Calu3 (cell line): ENCODE data around the gene PAX7. TPM values are rescaled to one million over a fixed set of nuclear protein-coding genes. Genes with fewer than 3 reads are reported as not detected.

Source experiments
- BruUV-seq: library from RNA; stranded (reverse); fragments of 400-500 nt; replicated peaks from 2 replicates; lab custom pipeline; 2021; lab: Mats Ljungman, UMichigan
- CTCF ChIA-PET: fragments of 300-600 bp; sonication (Branson Sonifier 250); formaldehyde crosslinking; loops from one replicate; lab custom pipeline; 2022; ENCODE audit warnings: antibody characterized with exemption; lab: Charles Lee
- DNase-seq: peaks from one replicate; pipeline ENCODE4 v3.0.0; 2022
- H3K27ac Mint-ChIP-seq: one replicate; pipeline ENCODE4 v1.8.0; 2022; ENCODE audit warnings: mixed read lengths; ENCODE audit not compliant: unreplicated experiment
- H3K27me3 Mint-ChIP-seq: one replicate; pipeline ENCODE4 v1.8.0; 2022; ENCODE audit warnings: mixed read lengths; ENCODE audit not compliant: unreplicated experiment
- H3K36me3 Mint-ChIP-seq: one replicate; pipeline ENCODE4 v1.8.0; 2022; ENCODE audit warnings: mild to moderate bottlenecking, moderate library complexity, mixed read lengths; ENCODE audit not compliant: insufficient read depth, unreplicated experiment
- H3K4me1 Mint-ChIP-seq: one replicate; pipeline ENCODE4 v1.8.0; 2022; ENCODE audit warnings: mild to moderate bottlenecking, low read depth, mixed read lengths; ENCODE audit not compliant: unreplicated experiment
- H3K4me3 Mint-ChIP-seq: one replicate; pipeline ENCODE4 v1.8.0; 2022; ENCODE audit warnings: mild to moderate bottlenecking, low read depth, moderate library complexity, mixed read lengths; ENCODE audit not compliant: unreplicated experiment
- H3K9me3 Mint-ChIP-seq: one replicate; pipeline ENCODE4 v1.8.0; 2022; ENCODE audit warnings: low read depth, mixed read lengths; ENCODE audit not compliant: unreplicated experiment
- intact Hi-C: fragments of 100-400 bp; cut with micrococcal nuclease; formaldehyde crosslinking; loops from one replicate; pipeline ENCODE4 v1.10.0; 2022; ENCODE audit not compliant: unreplicated experiment
- total RNA-seq: library from RNA; stranded (reverse); gene quantifications from 2 replicates; pipeline ENCODE4 v1.2.3, GENCODE V29; 2022
- TF ChIP-seq, protein P1 (sequence below): fragments of 200-600 bp; IDR thresholded peaks from one replicate; pipeline ENCODE4 v1.8.0; 2022; ENCODE audit warnings: antibody characterized with exemption; ENCODE audit not compliant: unreplicated experiment

Gene PAX7
- total RNA-seq, 1 experiment from 2014 or later: not detected

GRCh38 chr1:18682375-18682774 lies 51.7 kb downstream of the PAX7 start:
- peaks cover 73% of the 10 kb centered on the region for H3K27me3 Mint-ChIP-seq
- no TSS peak for BruUV-seq
- no peak overlapping the region for H3K4me3 Mint-ChIP-seq
- TF ChIP-seq, protein P1, sequence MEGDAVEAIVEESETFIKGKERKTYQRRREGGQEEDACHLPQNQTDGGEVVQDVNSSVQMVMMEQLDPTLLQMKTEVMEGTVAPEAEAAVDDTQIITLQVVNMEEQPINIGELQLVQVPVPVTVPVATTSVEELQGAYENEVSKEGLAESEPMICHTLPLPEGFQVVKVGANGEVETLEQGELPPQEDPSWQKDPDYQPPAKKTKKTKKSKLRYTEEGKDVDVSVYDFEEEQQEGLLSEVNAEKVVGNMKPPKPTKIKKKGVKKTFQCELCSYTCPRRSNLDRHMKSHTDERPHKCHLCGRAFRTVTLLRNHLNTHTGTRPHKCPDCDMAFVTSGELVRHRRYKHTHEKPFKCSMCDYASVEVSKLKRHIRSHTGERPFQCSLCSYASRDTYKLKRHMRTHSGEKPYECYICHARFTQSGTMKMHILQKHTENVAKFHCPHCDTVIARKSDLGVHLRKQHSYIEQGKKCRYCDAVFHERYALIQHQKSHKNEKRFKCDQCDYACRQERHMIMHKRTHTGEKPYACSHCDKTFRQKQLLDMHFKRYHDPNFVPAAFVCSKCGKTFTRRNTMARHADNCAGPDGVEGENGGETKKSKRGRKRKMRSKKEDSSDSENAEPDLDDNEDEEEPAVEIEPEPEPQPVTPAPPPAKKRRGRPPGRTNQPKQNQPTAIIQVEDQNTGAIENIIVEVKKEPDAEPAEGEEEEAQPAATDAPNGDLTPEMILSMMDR: no peak
- H3K9me3 Mint-ChIP-seq: peaks cover 2% of the 10 kb centered on the region
- no peaks in the 10 kb centered on the region for H3K4me1 Mint-ChIP-seq
- intact Hi-C loops: loop anchor here (5.0 kb wide), 1 partner anchor 85 kb away; no protein-coding TSS in a partner anchor
- CTCF ChIA-PET: interaction anchor here (0.6 kb wide), 1 partner anchor 83 kb away, joined by 4 read pairs; no protein-coding TSS in a partner anchor
- no peak for DNase-seq
- no peaks in the 10 kb centered on the region for H3K36me3 Mint-ChIP-seq
- no peak overlapping the region for H3K27ac Mint-ChIP-seq

DNA sequence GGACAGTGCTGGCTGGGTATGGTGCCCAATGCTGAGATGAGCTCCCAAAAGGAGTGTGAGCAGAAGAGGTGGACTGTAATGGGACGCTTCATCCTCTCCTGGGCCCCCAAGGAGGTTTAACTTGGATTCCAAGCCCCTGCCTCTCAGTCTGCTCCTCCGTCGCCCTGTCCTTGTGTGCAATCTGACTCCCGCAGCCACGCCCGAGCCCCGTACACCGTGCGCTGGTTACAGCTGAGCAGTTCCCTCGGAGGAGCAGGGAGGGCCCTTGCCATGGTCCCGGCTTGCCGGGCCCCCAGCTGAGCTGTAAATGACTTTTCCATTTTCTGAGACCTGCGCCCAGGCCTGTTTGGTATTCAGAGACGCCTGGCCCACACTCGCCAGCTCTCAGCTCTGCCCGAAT lies 53.7 kb downstream of the PAX7 start:
- CTCF ChIA-PET: no interaction called here
- no peaks in the 10 kb centered on the region for H3K4me1 Mint-ChIP-seq
- TF ChIP-seq, protein P1: no peak
- DNase-seq: no peak
- no TSS peak for BruUV-seq
- intact Hi-C loops: loop anchor here (5.0 kb wide), 1 partner anchor 87 kb away; no protein-coding TSS in a partner anchor
- H3K36me3 Mint-ChIP-seq: no peaks in the 10 kb centered on the region
- peaks cover 75% of the 10 kb centered on the region for H3K27me3 Mint-ChIP-seq
- H3K27ac Mint-ChIP-seq: no peak overlapping the region
- peaks cover 2% of the 10 kb centered on the region for H3K9me3 Mint-ChIP-seq
- no peak overlapping the region for H3K4me3 Mint-ChIP-seq

DNA sequence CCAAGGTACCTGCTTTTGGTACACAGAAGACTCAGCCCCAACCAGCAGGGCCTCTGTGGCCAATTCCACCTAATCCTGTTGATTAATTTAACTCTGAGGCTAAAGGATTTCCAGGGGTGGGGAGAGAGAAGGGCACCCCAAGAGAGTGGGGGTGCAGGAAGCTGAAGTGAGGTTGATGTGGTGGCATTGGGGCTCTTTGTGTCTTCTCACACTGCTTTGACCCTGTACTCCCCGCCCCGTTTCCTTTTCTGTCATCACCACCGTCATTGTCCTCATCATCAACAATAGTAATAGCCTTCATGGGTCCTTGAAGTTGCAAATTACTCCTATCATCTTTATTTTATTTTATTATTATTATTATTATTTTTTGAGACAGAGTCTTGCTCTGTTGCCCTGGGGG lies 55.9 kb downstream of the PAX7 start:
- intact Hi-C loops: no loop called here
- Mint-ChIP-seq H3K4me3 (no peak overlapping the region), H3K4me1 (no peaks in the 10 kb centered on the region), H3K27ac (no peak overlapping the region), H3K27me3 (peaks cover 73% of the 10 kb centered on the region), H3K36me3 (no peaks in the 10 kb centered on the region), H3K9me3 (no peaks in the 10 kb centered on the region)
- TF ChIP-seq, protein P1: no peak
- no peak for DNase-seq
- CTCF ChIA-PET: no interaction called here
- no TSS peak for BruUV-seq

DNA sequence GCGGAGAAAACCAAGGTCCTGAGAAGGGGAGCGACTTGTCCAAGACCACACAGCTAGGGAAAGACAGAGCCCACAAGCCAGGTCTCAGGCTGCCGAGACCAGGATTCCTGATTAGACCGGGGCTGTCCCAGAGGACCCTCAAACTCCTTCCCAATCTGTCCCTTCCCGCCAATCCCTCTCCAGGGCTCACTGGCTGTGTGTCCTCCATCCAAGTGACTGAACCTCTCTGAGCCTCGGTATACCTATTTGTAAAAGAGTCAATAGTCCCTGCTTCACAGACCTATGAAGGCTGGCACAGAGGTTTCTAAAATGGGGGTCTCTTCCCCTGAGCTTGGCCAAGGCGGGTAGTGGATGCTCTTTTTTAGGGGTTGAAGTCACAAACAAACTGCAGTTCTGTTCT lies 56.6 kb downstream of the PAX7 start:
- Mint-ChIP-seq H3K27me3 (peaks cover 77% of the 10 kb centered on the region), H3K4me3 (no peak overlapping the region), H3K36me3 (no peaks in the 10 kb centered on the region), H3K9me3 (no peaks in the 10 kb centered on the region), H3K27ac (no peak overlapping the region), H3K4me1 (no peaks in the 10 kb centered on the region)
- no TSS peak for BruUV-seq
- DNase-seq: no peak
- intact Hi-C loops: no loop called here
- CTCF ChIA-PET: no interaction called here
- TF ChIP-seq, protein P1: no peak
